ENCODE measurements around the gene KPNA5. TPM values are rescaled to one million over a fixed set of nuclear protein-coding genes. Genes with fewer than 3 reads are reported as not detected.

Gene KPNA5
- total RNA-seq, 1 experiment from 2014 or later: 10.5 TPM

DNA sequence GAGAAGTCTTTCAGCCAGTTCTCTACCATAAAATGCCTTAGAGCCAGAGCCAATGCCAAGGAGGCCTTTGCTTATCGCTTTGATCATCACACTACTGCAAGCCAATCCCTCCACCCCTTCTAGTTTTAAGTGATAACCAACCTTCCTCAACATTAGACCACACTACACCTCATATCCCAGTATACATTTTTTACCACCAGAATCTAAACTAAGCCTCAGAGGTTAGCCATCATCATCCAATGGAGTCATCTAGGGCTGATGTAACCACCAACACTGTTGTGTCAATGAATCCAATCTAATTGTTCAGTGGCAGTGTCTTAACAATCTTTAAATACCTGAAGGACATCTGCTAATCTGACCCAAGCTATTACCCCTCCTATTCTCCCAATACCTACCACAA is 18.8 kb upstream of the KPNA5 start:
- H3K27me3 ChIP-seq (ENCODE audit: insufficient read depth, low read length): no peaks in the 10 kb centered on the region
- no peak overlapping the region for H4K8ac ChIP-seq (replicated peaks; ENCODE audit: insufficient read length, low read depth, low read length)
- no CpG with 5 or more reads among the region's 1 CpG for WGBS (ENCODE audit: extremely low coverage, insufficient read length, low lambda C conversion rate)
- Mint-ChIP-seq H3K4me3 (no peak overlapping the region), H3K36me3 (ENCODE audit: insufficient read depth in 1 of 3, low read depth in 3 of 3) (peaks cover 0 to 13% (median 0%) of the 10 kb centered on the region in 3 experiments; a peak in 2 of 7 replicates), H3K27ac (peak overlapping the region in 2 of 3 experiments; percentile 2 to 62; a peak in 3 of 7 replicates), H3K27me3 (ENCODE audit: low read depth) (no peaks in the 10 kb centered on the region), H3K9me3 (no peaks in the 10 kb centered on the region), H3K4me1 (peaks cover 12 to 13% of the 10 kb centered on the region in 2 experiments)
- H2BK120ac ChIP-seq (ENCODE audit: low read depth, low read length, poor library complexity, severe bottlenecking): no peak overlapping the region
- no peak overlapping the region for H3K4ac ChIP-seq (ENCODE audit: low read depth, low read length)
- H3K14ac ChIP-seq (ENCODE audit: insufficient read depth, low read length): no peak overlapping the region
- no peak overlapping the region for H3K56ac ChIP-seq (ENCODE audit: insufficient read length, low read depth, low read length)
- H4K5ac ChIP-seq (ENCODE audit: insufficient read length, low read depth, low read length): no peak overlapping the region
- no peak overlapping the region for H3K18ac ChIP-seq (ENCODE audit: insufficient read length, low read depth, low read length)
- no peak overlapping the region for H3K23ac ChIP-seq (ENCODE audit: insufficient read length, low read depth, low read length)
- H4K20me1 ChIP-seq (ENCODE audit: control insufficient read depth, insufficient read depth, insufficient read length): no peaks in the 10 kb centered on the region
- H3T11ph ChIP-seq (ENCODE audit: low read length): no peak overlapping the region
- no peak overlapping the region for H2BK20ac ChIP-seq (ENCODE audit: low read depth, low read length, poor library complexity, severe bottlenecking)
- no peaks in the 10 kb centered on the region for H3K4me1 ChIP-seq (ENCODE audit: insufficient read depth, low read length)
- TF ChIP-seq, protein P1, sequence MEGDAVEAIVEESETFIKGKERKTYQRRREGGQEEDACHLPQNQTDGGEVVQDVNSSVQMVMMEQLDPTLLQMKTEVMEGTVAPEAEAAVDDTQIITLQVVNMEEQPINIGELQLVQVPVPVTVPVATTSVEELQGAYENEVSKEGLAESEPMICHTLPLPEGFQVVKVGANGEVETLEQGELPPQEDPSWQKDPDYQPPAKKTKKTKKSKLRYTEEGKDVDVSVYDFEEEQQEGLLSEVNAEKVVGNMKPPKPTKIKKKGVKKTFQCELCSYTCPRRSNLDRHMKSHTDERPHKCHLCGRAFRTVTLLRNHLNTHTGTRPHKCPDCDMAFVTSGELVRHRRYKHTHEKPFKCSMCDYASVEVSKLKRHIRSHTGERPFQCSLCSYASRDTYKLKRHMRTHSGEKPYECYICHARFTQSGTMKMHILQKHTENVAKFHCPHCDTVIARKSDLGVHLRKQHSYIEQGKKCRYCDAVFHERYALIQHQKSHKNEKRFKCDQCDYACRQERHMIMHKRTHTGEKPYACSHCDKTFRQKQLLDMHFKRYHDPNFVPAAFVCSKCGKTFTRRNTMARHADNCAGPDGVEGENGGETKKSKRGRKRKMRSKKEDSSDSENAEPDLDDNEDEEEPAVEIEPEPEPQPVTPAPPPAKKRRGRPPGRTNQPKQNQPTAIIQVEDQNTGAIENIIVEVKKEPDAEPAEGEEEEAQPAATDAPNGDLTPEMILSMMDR (conservative IDR thresholded peaks at IDR 0.05): no peak
- H3K27ac ChIP-seq (ENCODE audit: insufficient read length, low read depth, low read length): no peak overlapping the region
- no peak overlapping the region for H4K91ac ChIP-seq (ENCODE audit: insufficient read length, low read depth, low read length)
- H3K79me1 ChIP-seq (ENCODE audit: insufficient read depth, low read depth, low read length, poor library complexity, severe bottlenecking): peaks cover 8% of the 10 kb centered on the region
- H3K23me2 ChIP-seq (ENCODE audit: insufficient read length, low read depth, low read length, poor library complexity, severe bottlenecking): no peaks in the 10 kb centered on the region
- DNase-seq: no peak
- H3K4me2 ChIP-seq (ENCODE audit: insufficient read depth, insufficient read length, low read length): no peak overlapping the region
- H3K9me3 ChIP-seq (ENCODE audit: control insufficient read depth, low read depth, low read length): no peaks in the 10 kb centered on the region
- no peak overlapping the region for H2AFZ ChIP-seq (ENCODE audit: low read length)
- no peak overlapping the region for H2BK15ac ChIP-seq (ENCODE audit: low read depth, low read length)
- no peak overlapping the region for H2BK5ac ChIP-seq (ENCODE audit: insufficient read length, low read length)
- H2BK12ac ChIP-seq (ENCODE audit: insufficient read length, low read depth, low read length): no peak overlapping the region
- H3K9ac ChIP-seq (ENCODE audit: extremely low read depth, insufficient read length, low read length): no peak overlapping the region
- peaks cover 7% of the 10 kb centered on the region; the same call in 1 of the 2 replicates for H3K79me2 ChIP-seq (ENCODE audit: insufficient read depth, low read length)
- H2AK5ac ChIP-seq (ENCODE audit: insufficient read length, low read length): no peak overlapping the region

Measured in H9 (cell line).